ENCODE measurements around the gene TCN1.
"Not testable (repeated sequence)": the region's sequence is repeated elsewhere in the genome, so short reads cannot be mapped to it uniquely, and the experiment has no call there.

TCN1 gene

GRCh38 chr11:59857439-59858434 lies 8.6 kb downstream of the TCN1 start:
- DNase-seq, result peak; percentile 70

GRCh38 chr11:59854871-59855270 lies 11.4 kb downstream of the TCN1 start:
- peak; percentile 30 for DNase-seq

- not testable (repeated sequence) for DNase-seq
Measured at GRCh38 chr11:59851416-59851815, 14.9 kb downstream of the TCN1 start.

- DNase-seq, result not testable (repeated sequence)
Measured at GRCh38 chr11:59849551-59849950, 16.7 kb downstream of the TCN1 start.

- DNase-seq, result no peak
Measured at GRCh38 chr11:59849129-59849528, 17.2 kb downstream of the TCN1 start.

GRCh38 chr11:59848439-59848838 lies 17.8 kb downstream of the TCN1 start:
- DNase-seq, result not testable (repeated sequence)

- no peak for DNase-seq
Measured at GRCh38 chr11:59847626-59848025, 18.7 kb downstream of the TCN1 start.

- no peak for DNase-seq
Measured at GRCh38 chr11:59846556-59846955, 19.7 kb downstream of the TCN1 start.

GRCh38 chr11:59845399-59845798 lies 20.9 kb downstream of the TCN1 start, which contains the start of gene CBLIF:
Gene CBLIF (minus strand): TSS chr11:59845499. CDS start chr11:59845453, 46 bp downstream.
- no peak for DNase-seq

GRCh38 chr11:59842316-59842715 lies 24.0 kb downstream of the TCN1 start:
- no peak for DNase-seq

- DNase-seq, result no peak
Measured at GRCh38 chr11:59841514-59841913, 24.8 kb downstream of the TCN1 start.

- DNase-seq, result no peak
Measured at GRCh38 chr11:59839615-59840014, 26.7 kb downstream of the TCN1 start.

GRCh38 chr11:59833602-59834001 lies 32.7 kb downstream of the TCN1 start:
- no peak for DNase-seq

GRCh38 chr11:59829358-59829757 lies 36.9 kb downstream of the TCN1 start:
- no peak for DNase-seq

- peak; percentile 93 for DNase-seq
Measured at GRCh38 chr11:59822989-59823566, 43.2 kb downstream of the TCN1 start.

- peak; percentile 72 for DNase-seq
Measured at GRCh38 chr11:59818572-59818971, 47.7 kb downstream of the TCN1 start.

- not testable (repeated sequence) for DNase-seq
Measured at GRCh38 chr11:59816434-59816833, 49.9 kb downstream of the TCN1 start.

- no peak for DNase-seq
Measured at GRCh38 chr11:59815754-59816153, 50.5 kb downstream of the TCN1 start.

GRCh38 chr11:59814021-59814420 lies 52.3 kb downstream of the TCN1 start:
- DNase-seq, result peak; percentile 40

GRCh38 chr11:59813364-59813763 lies 52.9 kb downstream of the TCN1 start:
- DNase-seq, result no peak

- DNase-seq, result no peak
Measured at GRCh38 chr11:59812220-59812619, 54.1 kb downstream of the TCN1 start.

- DNase-seq, result no peak
Measured at GRCh38 chr11:59810911-59811259, 55.4 kb downstream of the TCN1 start.

- DNase-seq, result peak; percentile 96
Measured at GRCh38 chr11:59810189-59810910, 55.9 kb downstream of the TCN1 start, which contains the start of gene MRPL16. Gene MRPL16 (minus strand): TSS chr11:59810778. CDS start chr11:59810658, 120 bp downstream.
